Mucosa of stomach (tissue), 1 donor: ENCODE data around the gene DRAXIN.

Experiments
- H3K27me3 ChIP-seq: one replicate; pipeline ENCODE4 v1.7.0; 2013; ENCODE audit warnings: mild to moderate bottlenecking, low read length; ENCODE audit not compliant: control insufficient read depth, insufficient read depth
- H3K36me3 ChIP-seq: one replicate; pipeline ENCODE4 v1.7.0; 2013; ENCODE audit warnings: low read length; ENCODE audit not compliant: control insufficient read depth, insufficient read depth
- H3K4me1 ChIP-seq: one replicate; pipeline ENCODE4 v1.7.0; 2013; ENCODE audit warnings: mild to moderate bottlenecking, low read length; ENCODE audit not compliant: control insufficient read depth, insufficient read depth
- H3K4me3 ChIP-seq: one replicate; pipeline ENCODE4 v1.7.0; 2013; ENCODE audit warnings: low read length
- H3K9ac ChIP-seq: one replicate; pipeline ENCODE4 v1.7.0; 2013; ENCODE audit warnings: mild to moderate bottlenecking, low read length, moderate library complexity
- H3K9me3 ChIP-seq: one replicate; pipeline ENCODE4 v1.7.0; 2013; ENCODE audit warnings: mild to moderate bottlenecking, low read length, moderate library complexity; ENCODE audit not compliant: control insufficient read depth
- donor health status: Pancreatic carcinoma.

DRAXIN gene

DNA sequence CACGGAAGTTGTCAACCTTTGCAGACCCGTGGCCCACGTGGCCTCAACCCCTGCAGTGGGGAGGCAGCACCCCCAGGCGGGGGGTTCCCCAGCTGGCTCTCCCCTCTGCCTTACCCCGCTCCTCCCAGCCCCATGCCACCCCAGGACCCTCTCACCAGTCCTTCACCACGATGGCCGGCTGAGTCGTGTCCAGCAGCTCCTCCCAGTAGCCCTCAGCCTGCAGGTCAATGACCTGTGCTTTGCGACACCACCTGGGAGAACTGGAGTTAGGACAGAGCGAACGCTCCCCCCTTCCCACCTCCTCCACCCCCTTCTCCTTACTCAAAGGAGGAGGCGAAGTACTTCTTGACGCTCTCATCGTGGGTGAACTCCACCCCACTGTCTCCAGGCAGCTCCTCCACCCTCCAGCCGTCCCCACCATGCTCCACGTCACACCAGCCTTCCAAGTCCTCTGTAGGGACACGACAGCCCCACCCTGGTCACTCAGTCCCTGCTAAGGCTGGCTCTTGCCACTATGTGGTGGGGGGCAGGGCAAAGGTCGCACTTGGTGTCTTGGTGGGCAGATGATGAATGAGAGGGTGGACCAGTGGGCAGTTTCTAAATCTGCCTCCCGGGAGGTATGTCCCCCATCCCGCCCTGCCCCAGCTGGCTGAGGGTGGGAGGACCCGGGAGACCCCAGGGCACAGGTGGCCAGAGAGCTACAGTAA lies 41.7 kb upstream of the DRAXIN start:
- Histone ChIP-seq H3K27me3 (peaks cover 41% of the 10 kb centered on the region), H3K9me3 (no peaks in the 10 kb centered on the region), H3K4me3 (no peak overlapping the region), H3K4me1 (peaks cover 31% of the 10 kb centered on the region), H3K9ac (no peak overlapping the region), H3K36me3 (no peaks in the 10 kb centered on the region)

DNA sequence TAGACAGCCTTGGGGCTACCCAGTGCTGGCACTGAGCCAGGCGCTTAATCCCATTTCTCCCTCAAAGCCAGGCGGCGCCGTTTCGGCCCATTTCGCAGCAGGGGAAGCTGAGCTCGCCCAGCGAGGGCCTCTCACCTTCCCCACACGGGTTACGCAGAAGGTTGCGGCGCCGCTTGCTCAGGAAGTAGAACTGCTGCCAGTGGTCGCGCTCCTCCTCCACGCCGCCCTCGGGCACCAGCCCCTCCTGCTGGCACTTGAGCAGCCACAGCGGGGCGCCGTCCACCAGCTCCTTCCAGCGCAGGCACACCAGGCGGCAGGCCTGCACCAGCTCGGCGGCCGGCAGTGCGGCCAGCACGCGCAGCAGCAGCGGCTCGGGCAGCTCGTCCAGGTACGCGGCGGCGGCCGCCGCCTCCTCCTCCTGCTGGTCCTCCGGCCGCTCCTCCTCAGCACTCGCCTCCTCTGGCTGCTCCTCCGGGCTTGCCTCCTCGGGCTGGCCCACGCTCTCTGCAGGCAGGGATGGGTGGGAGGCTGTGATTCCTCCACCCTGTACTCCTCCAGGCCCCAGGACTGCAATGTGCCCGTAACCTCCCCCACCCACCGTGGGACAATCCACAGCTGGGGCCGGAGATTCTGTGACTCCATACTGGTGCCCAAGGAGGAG lies 41.0 kb upstream of the DRAXIN start:
- H3K4me3 ChIP-seq = no peak overlapping the region
- H3K27me3 ChIP-seq = peaks cover 44% of the 10 kb centered on the region
- H3K9ac ChIP-seq = peak overlapping the region; percentile 17
- H3K4me1 ChIP-seq = peaks cover 36% of the 10 kb centered on the region
- H3K9me3 ChIP-seq = no peaks in the 10 kb centered on the region
- H3K36me3 ChIP-seq = no peaks in the 10 kb centered on the region

DNA sequence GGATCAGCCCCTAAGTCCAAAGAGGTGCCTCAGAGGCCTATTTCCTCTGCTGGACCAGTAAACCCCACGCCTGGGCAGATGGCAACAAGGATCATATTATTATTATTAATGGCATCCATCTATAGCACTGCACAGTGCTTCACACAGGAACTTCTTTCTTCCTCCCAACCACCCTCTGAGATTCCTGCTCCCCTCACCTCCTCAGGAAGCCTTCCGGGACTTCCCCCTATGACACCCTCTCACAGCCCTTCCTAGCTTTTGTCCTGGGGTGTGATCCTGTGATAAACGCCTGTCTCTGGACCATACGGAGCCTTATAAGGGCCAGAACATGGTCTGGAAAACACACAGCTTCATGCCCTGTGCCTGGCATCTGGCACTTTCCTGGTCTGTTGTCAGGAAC lies 40.5 kb upstream of the DRAXIN start:
- Histone ChIP-seq H3K36me3 (no peaks in the 10 kb centered on the region), H3K4me1 (peaks cover 41% of the 10 kb centered on the region), H3K9ac (peak overlapping the region; percentile 17), H3K4me3 (no peak overlapping the region), H3K27me3 (peaks cover 47% of the 10 kb centered on the region), H3K9me3 (no peaks in the 10 kb centered on the region)

DNA sequence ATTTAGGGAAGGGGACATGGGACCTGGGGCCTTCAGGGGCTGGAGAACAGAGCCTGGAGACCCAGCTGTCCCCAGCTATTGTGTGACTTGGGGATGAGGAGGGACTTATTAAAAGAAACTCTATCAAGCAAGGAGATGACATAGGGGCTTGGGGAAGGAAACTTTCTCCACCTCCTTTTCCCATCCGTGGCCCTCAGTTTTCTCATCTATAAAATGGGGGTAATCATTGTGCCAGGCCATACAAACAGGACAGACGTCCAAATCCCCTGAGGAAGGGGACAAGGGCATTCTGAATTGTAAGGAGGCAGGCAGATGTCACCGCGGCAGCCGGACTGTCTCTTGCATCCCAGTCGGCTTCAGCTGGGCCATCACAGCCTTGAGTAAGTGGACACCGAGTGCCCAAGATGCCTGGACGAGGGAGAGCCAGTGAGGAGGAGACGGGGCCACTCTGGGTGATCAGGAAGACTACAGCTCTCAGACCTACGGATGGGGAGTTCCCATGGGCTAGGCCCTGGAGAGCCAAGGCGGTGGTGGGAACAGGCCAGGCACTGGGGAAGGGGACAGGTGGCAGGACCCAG lies 39.2 kb upstream of the DRAXIN start:
- peaks cover 38% of the 10 kb centered on the region for H3K27me3 ChIP-seq
- H3K36me3 ChIP-seq = no peaks in the 10 kb centered on the region
- H3K9me3 ChIP-seq = no peaks in the 10 kb centered on the region
- no peak overlapping the region for H3K9ac ChIP-seq
- peaks cover 41% of the 10 kb centered on the region for H3K4me1 ChIP-seq
- no peak overlapping the region for H3K4me3 ChIP-seq

DNA sequence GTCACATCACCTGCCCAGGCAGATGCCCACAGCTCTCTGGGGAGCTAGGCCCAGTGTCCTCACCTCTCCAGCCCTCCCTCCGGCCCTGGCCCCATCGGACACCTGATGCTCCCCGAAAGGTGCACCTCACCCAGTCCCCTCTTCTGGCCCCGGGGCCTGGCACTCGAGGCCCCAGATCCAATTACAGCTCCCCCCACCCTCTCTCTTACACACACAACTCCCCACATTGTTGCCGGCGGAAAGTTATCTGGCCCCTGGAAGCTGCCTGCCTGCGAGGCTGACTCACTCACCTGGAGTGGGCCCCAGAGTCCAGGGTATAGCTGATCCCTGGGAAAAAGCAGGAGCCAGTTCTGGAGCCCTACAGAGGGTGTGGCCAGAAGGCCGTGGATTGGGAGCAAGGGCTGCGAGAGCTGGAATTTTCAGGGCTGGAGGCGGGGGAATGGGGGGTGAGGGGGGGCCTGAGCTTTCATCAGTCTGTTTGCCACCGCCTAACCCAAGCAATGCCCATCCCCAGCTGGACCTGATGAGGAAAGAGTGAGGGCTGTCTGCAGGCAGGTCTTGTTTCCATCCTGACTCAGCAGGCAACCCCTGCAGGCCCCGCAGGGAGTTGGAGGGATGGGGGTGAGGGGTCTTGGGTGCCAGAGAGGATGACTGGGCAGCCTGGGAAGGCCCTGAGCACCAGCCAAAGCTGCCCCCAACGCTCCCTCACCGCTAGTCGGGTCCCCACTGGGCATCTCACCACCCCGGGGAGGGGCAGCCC lies 38.2 kb upstream of the DRAXIN start:
- Histone ChIP-seq H3K36me3 (no peaks in the 10 kb centered on the region), H3K9ac (no peak overlapping the region), H3K27me3 (peaks cover 28% of the 10 kb centered on the region), H3K4me3 (no peak overlapping the region), H3K4me1 (peaks cover 38% of the 10 kb centered on the region), H3K9me3 (no peaks in the 10 kb centered on the region)

DNA sequence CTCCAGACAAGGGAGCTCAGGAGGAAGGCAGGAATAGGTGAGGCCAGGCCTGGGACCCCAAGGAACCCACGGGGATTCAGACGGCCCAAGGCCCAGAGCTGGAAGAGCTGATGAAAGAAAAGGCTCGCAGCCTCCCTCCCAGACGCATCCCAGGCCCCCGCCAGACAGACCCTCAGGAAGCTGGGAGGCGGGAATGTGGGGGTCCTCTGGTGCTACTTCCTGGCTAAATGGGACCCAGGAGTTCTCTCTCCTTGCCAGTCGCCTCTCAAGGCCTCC lies 37.7 kb upstream of the DRAXIN start:
- Histone ChIP-seq H3K36me3 (no peaks in the 10 kb centered on the region), H3K4me1 (peaks cover 34% of the 10 kb centered on the region), H3K9me3 (no peaks in the 10 kb centered on the region), H3K4me3 (no peak overlapping the region), H3K9ac (no peak overlapping the region), H3K27me3 (peaks cover 25% of the 10 kb centered on the region)

DNA sequence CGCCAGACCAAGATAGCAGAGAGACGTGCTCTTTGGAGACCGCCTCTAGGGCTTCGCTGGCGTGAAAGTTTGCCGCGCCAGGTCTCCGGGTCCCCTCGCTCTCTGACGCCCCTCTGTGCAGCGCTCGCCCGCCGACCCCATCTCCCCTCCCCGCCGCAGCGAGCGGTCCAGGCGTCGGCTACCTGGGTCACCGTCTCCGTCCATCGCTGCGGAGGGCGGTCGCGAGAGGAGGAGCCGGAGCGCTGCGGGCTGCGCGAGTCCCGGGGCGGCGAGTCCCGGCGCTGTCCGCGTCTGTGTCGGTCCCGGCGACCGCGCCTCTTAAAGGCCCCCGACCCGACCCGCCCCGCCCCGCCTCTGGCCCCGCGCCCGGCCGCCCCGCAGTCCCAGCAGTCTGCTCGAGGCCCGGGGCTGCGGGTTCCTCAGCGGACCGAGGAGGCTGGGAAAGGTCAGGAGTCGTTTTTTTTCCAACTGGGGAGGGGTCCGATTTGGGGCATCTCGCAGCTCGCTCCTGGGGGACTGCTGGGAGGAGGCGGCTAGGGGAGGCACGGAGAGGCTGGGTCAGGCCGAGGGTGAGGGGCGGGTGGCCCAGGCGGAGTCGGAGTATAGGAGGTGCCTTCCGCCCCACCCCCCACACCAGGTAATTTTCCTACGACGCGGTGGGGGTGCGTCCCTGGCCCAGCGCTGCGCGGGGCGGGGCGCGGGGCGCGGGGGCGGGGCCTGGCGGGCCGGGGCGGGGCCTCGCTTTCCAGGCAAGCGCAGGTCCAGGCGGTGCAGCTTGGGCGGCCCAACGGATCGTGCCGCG lies 37.2 kb upstream of the DRAXIN start, which contains the start of the genes FBXO2 and FBXO44:
Gene FBXO2, minus strand, starts transcription at position 293 of the 802 bp plus-strand sequence. Its CDS starts 89 bp downstream, at position 204.
Gene FBXO44, plus strand, starts transcription at position 741 of the 802 bp plus-strand sequence. CDS start 959 bp downstream, outside the sequence.
- no peak within 1 kb of the TSS for H3K4me3 ChIP-seq
- H3K9me3 ChIP-seq = no peaks in the 10 kb centered on the region
- H3K9ac ChIP-seq = peak within 1 kb of the TSS; percentile 53
- H3K27me3 ChIP-seq = peaks cover 24% of the 10 kb centered on the region
- peaks cover 32% of the 10 kb centered on the region for H3K4me1 ChIP-seq
- no peaks in the 10 kb centered on the region for H3K36me3 ChIP-seq

DNA sequence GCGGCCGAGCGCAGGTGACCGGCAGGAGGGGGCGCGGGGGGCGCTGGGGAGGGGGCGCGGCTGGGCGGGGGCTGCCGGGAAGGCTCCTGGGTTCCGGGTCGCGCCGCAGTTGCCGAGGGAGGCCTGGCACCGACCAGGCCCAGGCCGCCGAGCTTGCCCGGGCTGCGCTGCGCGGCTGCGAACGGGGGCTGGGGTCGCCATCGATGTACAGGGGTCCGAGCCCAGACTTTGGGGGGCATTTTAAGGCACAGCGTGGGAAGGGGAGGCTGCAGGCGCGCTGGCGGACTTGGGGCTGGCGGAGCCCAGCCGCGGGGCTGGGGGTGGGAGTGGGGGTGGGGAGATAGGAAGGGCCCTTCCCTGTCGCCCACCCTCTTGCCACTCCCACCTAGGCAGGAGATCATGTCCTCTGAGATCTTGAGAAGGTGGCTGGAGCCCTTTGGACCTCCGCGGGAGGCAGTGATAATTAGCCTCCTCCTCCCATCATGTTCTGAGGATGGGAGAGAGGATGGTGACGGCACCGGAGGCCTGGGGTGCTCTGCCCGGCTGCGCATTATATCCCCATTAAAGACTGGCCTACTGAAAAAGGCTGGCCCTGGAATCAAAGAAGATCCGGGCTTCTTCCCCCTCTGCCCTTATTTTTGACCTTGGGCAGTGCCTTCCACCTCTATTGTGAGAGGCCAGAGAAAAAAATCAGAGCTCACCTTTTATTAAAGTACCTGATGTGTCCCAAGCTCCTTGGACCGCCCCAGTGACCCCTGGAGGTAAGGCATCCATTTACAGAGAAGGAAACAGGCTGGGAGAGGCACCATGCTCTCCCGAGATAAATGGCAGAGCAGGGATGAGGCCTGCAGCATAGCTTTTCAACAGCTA lies 36.3 kb upstream of the DRAXIN start:
- H3K9me3 ChIP-seq = no peaks in the 10 kb centered on the region
- H3K27me3 ChIP-seq = peaks cover 16% of the 10 kb centered on the region
- H3K36me3 ChIP-seq = no peaks in the 10 kb centered on the region
- peak overlapping the region; percentile 53 for H3K9ac ChIP-seq
- H3K4me3 ChIP-seq = no peak overlapping the region
- H3K4me1 ChIP-seq = peaks cover 23% of the 10 kb centered on the region

DNA sequence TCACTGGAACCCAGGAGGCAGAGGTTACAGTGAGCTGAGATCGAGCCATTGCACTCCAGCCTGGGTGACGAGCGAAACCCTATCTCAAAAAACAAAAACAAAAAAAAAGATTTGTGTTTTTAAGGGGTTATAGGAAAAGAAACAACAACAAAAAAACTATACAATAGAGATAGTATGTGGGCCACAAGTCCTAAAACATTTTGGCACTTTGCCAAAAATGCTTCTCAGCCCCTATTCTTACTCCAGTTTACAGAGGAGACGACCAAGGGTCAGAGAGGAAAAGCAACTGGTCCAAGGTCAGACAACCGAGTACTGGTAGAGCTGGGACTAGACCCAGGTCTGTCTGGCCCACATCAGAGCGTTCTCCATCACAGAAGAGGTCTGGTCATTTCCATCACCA lies 33.9 kb upstream of the DRAXIN start:
- no peaks in the 10 kb centered on the region for H3K36me3 ChIP-seq
- H3K27me3 ChIP-seq = peaks cover 6% of the 10 kb centered on the region
- no peak overlapping the region for H3K4me3 ChIP-seq
- H3K9me3 ChIP-seq = no peaks in the 10 kb centered on the region
- no peak overlapping the region for H3K9ac ChIP-seq
- H3K4me1 ChIP-seq = peaks cover 15% of the 10 kb centered on the region

DNA sequence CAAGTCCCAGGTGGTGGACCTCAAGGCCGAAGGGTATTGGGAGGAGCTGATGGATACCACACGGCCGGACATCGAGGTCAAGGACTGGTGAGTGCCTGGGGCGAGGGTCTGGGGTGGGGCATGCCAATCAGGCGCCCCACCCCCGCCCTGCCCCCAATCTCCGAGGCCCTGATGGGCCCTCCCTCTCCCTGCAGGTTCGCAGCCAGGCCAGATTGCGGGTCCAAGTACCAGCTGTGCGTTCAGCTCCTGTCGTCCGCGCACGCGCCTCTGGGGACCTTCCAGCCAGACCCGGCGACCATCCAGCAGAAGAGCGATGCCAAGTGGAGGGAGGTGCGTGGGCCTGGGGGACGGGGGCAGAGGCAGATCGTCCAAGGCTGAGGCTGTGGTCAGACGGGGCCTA lies 33.0 kb upstream of the DRAXIN start:
- Histone ChIP-seq H3K9ac (no peak overlapping the region), H3K27me3 (peaks cover 6% of the 10 kb centered on the region), H3K36me3 (no peaks in the 10 kb centered on the region), H3K4me3 (no peak overlapping the region), H3K4me1 (peaks cover 16% of the 10 kb centered on the region), H3K9me3 (no peaks in the 10 kb centered on the region)

DNA sequence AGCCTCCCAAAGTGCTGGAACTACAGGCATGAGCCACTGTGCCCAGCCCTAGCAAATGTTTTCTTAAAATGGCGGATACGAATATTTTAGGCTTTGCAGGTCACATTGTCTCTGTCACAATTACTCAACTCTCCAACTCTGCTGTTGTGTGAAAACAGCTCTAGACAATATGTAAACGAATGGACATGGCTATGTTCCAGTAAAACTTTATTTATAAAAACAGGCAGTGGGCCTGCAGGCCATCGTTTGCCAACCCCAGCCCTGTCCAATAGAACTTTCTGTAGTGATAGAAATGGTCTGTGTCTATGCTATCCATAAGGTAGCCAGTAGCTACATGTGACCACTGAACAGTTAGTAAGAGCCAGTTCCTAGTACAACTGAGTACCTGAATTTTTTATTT lies 31.8 kb upstream of the DRAXIN start:
- Histone ChIP-seq H3K9ac (no peak overlapping the region), H3K36me3 (no peaks in the 10 kb centered on the region), H3K9me3 (no peaks in the 10 kb centered on the region), H3K4me1 (peaks cover 15% of the 10 kb centered on the region), H3K27me3 (peaks cover 6% of the 10 kb centered on the region), H3K4me3 (no peak overlapping the region)
